Measurements from ENCODE around the gene CXCR5. TPM values are rescaled to one million over a fixed set of nuclear protein-coding genes. Genes with fewer than 3 reads are reported as not detected.
A peak's percentile ranks its signal among the peaks of the same experiment; 100 is the strongest.

Gene CXCR5
- total and polyA plus RNA-seq, 10 of the 15 experiments (the other 5 are each of a cell fraction or from before 2014, with no cell fraction given): 0.03 to 0.63 (median 0.25) TPM

GRCh38 chr11:118928101-118928869, 44.6 kb downstream of the CXCR5 start (continued):
- TF ChIP-seq ZBTB33 (IDR thresholded peaks at IDR 0.05): peak; percentile 62; the same call in 1 of the 2 replicates
- TF ChIP-seq SREBF2 (IDR thresholded peaks at IDR 0.05; ENCODE audit: low read length): no peak
- 0 out of 2 replicates have a peak, but pooled peaks have one; percentile 31 for TF ChIP-seq BCL11A (IDR thresholded peaks at IDR 0.05; ENCODE audit: low read depth, low read length)
- TF ChIP-seq MXI1 (IDR thresholded peaks at IDR 0.05; ENCODE audit: low read depth, low read length): peak; percentile 53
- TF ChIP-seq KLF5 (IDR thresholded peaks at IDR 0.05; ENCODE audit: partially characterized antibody): peak; percentile 52
- peak in 1 of 2 experiments; percentile 28; a peak in 1 of 3 replicates for TF ChIP-seq EGR1 (IDR thresholded peaks at IDR 0.05; ENCODE audit: borderline replicate concordance in 1 of 2, low read depth in 2 of 2, low read length in 2 of 2)
- no peak for TF ChIP-seq SRF (IDR thresholded peaks at IDR 0.05; ENCODE audit: low read depth in 2 of 2, low read length in 2 of 2)
- TF ChIP-seq ZNF24 (IDR thresholded peaks at IDR 0.05): no peak; the same call in 1 of the 2 replicates
- TF ChIP-seq TAF1 (IDR thresholded peaks at IDR 0.05; ENCODE audit: borderline replicate concordance, low read depth, low read length): no peak
- 0 out of 2 replicates have a peak, but pooled peaks have one; percentile 49 for TF ChIP-seq ELK1 (IDR thresholded peaks at IDR 0.05; ENCODE audit: low read depth, low read length)
- TF ChIP-seq CHD4 (IDR thresholded peaks at IDR 0.05): no peak
- TF ChIP-seq MLLT1 (IDR thresholded peaks at IDR 0.05): peak; percentile 69
- TF ChIP-seq PAX8 (IDR thresholded peaks at IDR 0.05): no peak
- no peak for TF ChIP-seq ZSCAN29 (IDR thresholded peaks at IDR 0.05)
- TF ChIP-seq CREM (IDR thresholded peaks at IDR 0.05; ENCODE audit: low read depth): peak; percentile 82
- TF ChIP-seq BHLHE40 (IDR thresholded peaks at IDR 0.05; ENCODE audit: borderline replicate concordance in 1 of 2, low read depth in 2 of 2, low read length in 1 of 2): peak; percentile 63 to 83; a peak in 2 of 4 replicates
- TF ChIP-seq MAX (IDR thresholded peaks at IDR 0.05; ENCODE audit: low read depth, low read length): peak; percentile 59
- TF ChIP-seq SIX5 (IDR thresholded peaks at IDR 0.05; ENCODE audit: low read depth, low read length, severe bottlenecking): no peak
- no peak for TF ChIP-seq E2F8 (IDR thresholded peaks at IDR 0.05; ENCODE audit: low read depth, partially characterized antibody)
